Effector memory CD4-positive, alpha-beta T cell (primary cell): Measurements from ENCODE around the gene BCL7A.

Experiments
- DNase-seq, 3 donors: peaks; one replicate each; pipeline ENCODE4 v3.0.0-alpha.2; 2020
- H3K27ac ChIP-seq: 2 replicates; pipeline ENCODE4 v1.7.0; 2013; ENCODE audit warnings: mild to moderate bottlenecking, low read length, moderate library complexity; ENCODE audit not compliant: insufficient read depth, poor library complexity, severe bottlenecking
- H3K27me3 ChIP-seq: replicated peaks from 2 replicates; pipeline ENCODE4 v1.7.0; 2013; ENCODE audit warnings: mild to moderate bottlenecking, low read length; ENCODE audit not compliant: insufficient read depth, control insufficient read depth, poor library complexity, severe bottlenecking
- H3K36me3 ChIP-seq: 2 replicates; pipeline ENCODE4 v1.7.0; 2013; ENCODE audit warnings: mild to moderate bottlenecking, low read length, moderate library complexity; ENCODE audit not compliant: control insufficient read depth, insufficient read depth
- H3K4me1 ChIP-seq: 2 replicates; pipeline ENCODE4 v1.7.0; 2013; ENCODE audit warnings: low read length, mild to moderate bottlenecking; ENCODE audit not compliant: control insufficient read depth, insufficient read depth, poor library complexity, severe bottlenecking
- H3K4me3 ChIP-seq: 2 replicates; pipeline ENCODE4 v1.7.0; 2013; ENCODE audit warnings: low read length, low read depth, mild to moderate bottlenecking; ENCODE audit not compliant: insufficient read depth, poor library complexity, severe bottlenecking
- H3K9me3 ChIP-seq: 2 replicates; pipeline ENCODE4 v1.7.0; 2013; ENCODE audit warnings: mild to moderate bottlenecking, low read length, moderate library complexity; ENCODE audit not compliant: control insufficient read depth

BCL7A gene

GRCh38 chr12:122028165-122028904 lies 6.7 kb downstream of the BCL7A start:
- Histone ChIP-seq H3K27me3 (no peaks in the 10 kb centered on the region), H3K4me3 (no peak overlapping the region), H3K36me3 (no peaks in the 10 kb centered on the region), H3K27ac (no peak overlapping the region), H3K4me1 (peaks cover under 1% of the 10 kb centered on the region), H3K9me3 (no peaks in the 10 kb centered on the region)
- no peak for DNase-seq

GRCh38 chr12:122028905-122029560 lies 7.3 kb downstream of the BCL7A start:
- DNase-seq = no peak
- no peaks in the 10 kb centered on the region for H3K36me3 ChIP-seq
- H3K9me3 ChIP-seq = no peaks in the 10 kb centered on the region
- H3K4me1 ChIP-seq = no peaks in the 10 kb centered on the region
- H3K4me3 ChIP-seq = no peak overlapping the region
- no peak overlapping the region for H3K27ac ChIP-seq
- H3K27me3 ChIP-seq = no peaks in the 10 kb centered on the region

GRCh38 chr12:122029620-122030423 lies 8.1 kb downstream of the BCL7A start:
- H3K27ac ChIP-seq = no peak overlapping the region
- DNase-seq = no peak
- no peak overlapping the region for H3K4me3 ChIP-seq
- no peaks in the 10 kb centered on the region for H3K4me1 ChIP-seq
- no peaks in the 10 kb centered on the region for H3K36me3 ChIP-seq
- no peaks in the 10 kb centered on the region for H3K9me3 ChIP-seq
- no peaks in the 10 kb centered on the region for H3K27me3 ChIP-seq

GRCh38 chr12:122030424-122031035 lies 8.8 kb downstream of the BCL7A start:
- no peaks in the 10 kb centered on the region for H3K4me1 ChIP-seq
- no peak overlapping the region for H3K27ac ChIP-seq
- no peak overlapping the region for H3K4me3 ChIP-seq
- H3K27me3 ChIP-seq = no peaks in the 10 kb centered on the region
- H3K36me3 ChIP-seq = no peaks in the 10 kb centered on the region
- DNase-seq = no peak
- H3K9me3 ChIP-seq = no peaks in the 10 kb centered on the region

- Histone ChIP-seq H3K9me3 (no peaks in the 10 kb centered on the region), H3K4me1 (no peaks in the 10 kb centered on the region), H3K36me3 (no peaks in the 10 kb centered on the region), H3K4me3 (no peak overlapping the region), H3K27ac (no peak overlapping the region), H3K27me3 (no peaks in the 10 kb centered on the region)
- no peak for DNase-seq
These were observed 9.9 kb downstream of the BCL7A start for GRCh38 chr12:122031342-122032216.

GRCh38 chr12:122032580-122032979 lies 10.9 kb downstream of the BCL7A start:
- no peaks in the 10 kb centered on the region for H3K9me3 ChIP-seq
- DNase-seq = no peak
- H3K36me3 ChIP-seq = no peaks in the 10 kb centered on the region
- no peak overlapping the region for H3K4me3 ChIP-seq
- no peaks in the 10 kb centered on the region for H3K27me3 ChIP-seq
- no peaks in the 10 kb centered on the region for H3K4me1 ChIP-seq
- H3K27ac ChIP-seq = no peak overlapping the region

- Histone ChIP-seq H3K27ac (no peak overlapping the region), H3K4me1 (no peaks in the 10 kb centered on the region), H3K36me3 (no peaks in the 10 kb centered on the region), H3K9me3 (no peaks in the 10 kb centered on the region), H3K4me3 (no peak overlapping the region), H3K27me3 (no peaks in the 10 kb centered on the region)
- DNase-seq = no peak
These were observed 13.6 kb downstream of the BCL7A start for GRCh38 chr12:122035292-122035691.

- Histone ChIP-seq H3K9me3 (no peaks in the 10 kb centered on the region), H3K4me1 (no peaks in the 10 kb centered on the region), H3K36me3 (no peaks in the 10 kb centered on the region), H3K27me3 (no peaks in the 10 kb centered on the region), H3K4me3 (no peak overlapping the region), H3K27ac (no peak overlapping the region)
- no peak for DNase-seq
These were observed 14.5 kb downstream of the BCL7A start for GRCh38 chr12:122036153-122036552.

- Histone ChIP-seq H3K27ac (no peak overlapping the region), H3K36me3 (no peaks in the 10 kb centered on the region), H3K4me3 (no peak overlapping the region), H3K9me3 (no peaks in the 10 kb centered on the region), H3K27me3 (no peaks in the 10 kb centered on the region), H3K4me1 (no peaks in the 10 kb centered on the region)
- no peak for DNase-seq
These were observed 19.1 kb downstream of the BCL7A start for GRCh38 chr12:122040579-122041386.
